Endothelial cell of umbilical vein (primary cell): ENCODE results near the gene CAMTA2.

ENCODE experiments used
- CTCF ChIP-seq, 2 donors: IDR thresholded peaks; 1 replicate in 1 of 2; 2 replicates in 1 of 2; pipeline ENCODE4 v1.5.1; 2011; ENCODE audit warnings: low read length in 2 of 2, mild to moderate bottlenecking in 2 of 2, moderate library complexity in 2 of 2, control low read depth in 1 of 2, inconsistent platforms in 1 of 2, low read depth in 1 of 2; ENCODE audit not compliant: insufficient read depth in 1 of 2; ENCODE audit errors: extremely low read depth in 1 of 2
- EZH2 ChIP-seq: IDR thresholded peaks from 2 replicates; pipeline ENCODE4 v1.6.1; 2012; ENCODE audit warnings: borderline replicate concordance, low read depth, mild to moderate bottlenecking, moderate library complexity, low read length, inconsistent platforms; ENCODE audit not compliant: severe bottlenecking
- MAX ChIP-seq: IDR thresholded peaks from 2 replicates; pipeline ENCODE4 v1.6.1; 2011; ENCODE audit not compliant: insufficient read depth, insufficient read length

DNA sequence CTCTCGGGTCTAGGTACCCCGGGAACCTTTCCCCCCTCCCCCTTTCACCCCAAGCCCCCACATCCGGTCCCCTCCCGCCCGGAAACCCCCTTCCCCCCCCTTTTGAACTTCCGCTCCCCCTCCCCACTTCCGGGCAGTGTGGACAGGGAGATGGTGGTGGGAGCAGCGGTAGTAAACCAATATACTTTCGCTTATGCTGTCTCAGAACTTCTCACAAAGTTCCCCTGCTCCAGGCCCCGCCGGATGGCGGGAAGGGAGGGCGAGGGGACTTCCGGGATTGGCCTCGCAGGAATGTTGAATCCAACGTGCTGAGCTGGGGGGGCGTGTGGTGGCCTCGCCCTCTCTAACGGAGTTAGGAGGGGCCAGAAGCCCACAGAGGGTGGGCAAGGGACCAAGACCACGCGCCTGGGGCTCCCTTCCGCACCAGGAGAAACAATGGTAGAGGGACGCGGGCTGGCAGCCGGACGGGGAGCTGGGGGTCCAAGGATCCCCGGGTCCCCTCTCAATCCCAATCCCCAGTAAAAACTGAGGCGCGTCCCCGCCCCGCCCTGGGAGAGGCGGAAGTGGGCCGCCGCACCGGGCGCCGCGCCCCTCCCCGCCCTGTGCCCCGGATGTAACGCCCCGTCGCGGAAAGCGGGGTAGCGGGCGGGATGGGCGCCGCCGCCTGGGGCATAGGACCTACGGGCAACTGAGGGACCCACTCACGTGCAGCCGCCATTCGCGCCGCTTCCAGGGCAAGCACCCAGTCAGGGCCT is 39.9 kb downstream of the CAMTA2 start:
- TF ChIP-seq CTCF (IDR thresholded peaks at IDR 0.05; ENCODE audit: extremely low read depth in 1 of 2, insufficient read depth in 1 of 2, low read depth in 1 of 2, low read length in 2 of 2) (no peak), EZH2 (no peak), MAX (no peak)
